Loucy (cell line): ENCODE data around the gene VSTM5.

Source experiments
- EZH2phosphoT487 ChIP-seq: fragments of 200-600 bp; IDR thresholded peaks from 2 replicates; pipeline ENCODE4 v1.6.1; 2018; ENCODE audit warnings: antibody characterized with exemption, mild to moderate bottlenecking, moderate library complexity, borderline replicate concordance
- TF ChIP-seq, protein P1 (sequence below): fragments of 200-600 bp; sonication (generic); conservative IDR thresholded peaks from 2 replicates; pipeline ENCODE4 v1.5.1; 2014; ENCODE audit warnings: mild to moderate bottlenecking, antibody characterized with exemption, low read length

DNA sequence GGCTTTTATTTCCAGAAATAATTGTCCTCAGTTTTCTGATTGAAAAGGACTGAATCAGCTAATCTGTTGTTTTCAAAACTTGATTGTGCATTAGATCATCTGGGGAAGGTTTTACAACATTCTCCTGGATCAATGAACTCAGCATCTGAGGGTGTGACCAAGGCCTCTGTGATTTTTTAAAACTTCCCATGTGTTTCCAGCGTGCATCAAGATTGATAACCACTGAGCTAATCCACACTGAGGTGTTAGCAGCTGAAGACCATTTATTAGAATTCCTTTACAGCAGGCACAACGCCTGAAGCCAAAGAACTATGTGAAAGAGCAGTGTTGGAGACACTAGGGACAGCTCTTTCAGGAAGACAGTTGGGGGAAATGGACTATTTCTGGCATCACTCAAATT lies 10.2 kb downstream of the VSTM5 start:
- TF ChIP-seq, protein P1, sequence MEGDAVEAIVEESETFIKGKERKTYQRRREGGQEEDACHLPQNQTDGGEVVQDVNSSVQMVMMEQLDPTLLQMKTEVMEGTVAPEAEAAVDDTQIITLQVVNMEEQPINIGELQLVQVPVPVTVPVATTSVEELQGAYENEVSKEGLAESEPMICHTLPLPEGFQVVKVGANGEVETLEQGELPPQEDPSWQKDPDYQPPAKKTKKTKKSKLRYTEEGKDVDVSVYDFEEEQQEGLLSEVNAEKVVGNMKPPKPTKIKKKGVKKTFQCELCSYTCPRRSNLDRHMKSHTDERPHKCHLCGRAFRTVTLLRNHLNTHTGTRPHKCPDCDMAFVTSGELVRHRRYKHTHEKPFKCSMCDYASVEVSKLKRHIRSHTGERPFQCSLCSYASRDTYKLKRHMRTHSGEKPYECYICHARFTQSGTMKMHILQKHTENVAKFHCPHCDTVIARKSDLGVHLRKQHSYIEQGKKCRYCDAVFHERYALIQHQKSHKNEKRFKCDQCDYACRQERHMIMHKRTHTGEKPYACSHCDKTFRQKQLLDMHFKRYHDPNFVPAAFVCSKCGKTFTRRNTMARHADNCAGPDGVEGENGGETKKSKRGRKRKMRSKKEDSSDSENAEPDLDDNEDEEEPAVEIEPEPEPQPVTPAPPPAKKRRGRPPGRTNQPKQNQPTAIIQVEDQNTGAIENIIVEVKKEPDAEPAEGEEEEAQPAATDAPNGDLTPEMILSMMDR: no peak
- TF ChIP-seq EZH2phosphoT487: no peak
